ENCODE results near the gene AKIRIN1.

GRCh38 chr1:39003281-39003680, 12.2 kb downstream of the AKIRIN1 start:
- no peak for TF ChIP-seq CTCF (IDR thresholded peaks at IDR 0.05)
- no peak for TF ChIP-seq POLR2A (IDR thresholded peaks at IDR 0.05)
